Colon (tissue), 2 donors: ENCODE measurements around the gene MYOM3.

ENCODE experiments used
- FAIRE-seq: peaks from 2 replicates; lab custom pipeline; 2012; peaks lifted over from hg19 to GRCh38; lab: Jason Lieb, UNC
- donor health status: control.
- donor health status: control.

MYOM3 gene

DNA sequence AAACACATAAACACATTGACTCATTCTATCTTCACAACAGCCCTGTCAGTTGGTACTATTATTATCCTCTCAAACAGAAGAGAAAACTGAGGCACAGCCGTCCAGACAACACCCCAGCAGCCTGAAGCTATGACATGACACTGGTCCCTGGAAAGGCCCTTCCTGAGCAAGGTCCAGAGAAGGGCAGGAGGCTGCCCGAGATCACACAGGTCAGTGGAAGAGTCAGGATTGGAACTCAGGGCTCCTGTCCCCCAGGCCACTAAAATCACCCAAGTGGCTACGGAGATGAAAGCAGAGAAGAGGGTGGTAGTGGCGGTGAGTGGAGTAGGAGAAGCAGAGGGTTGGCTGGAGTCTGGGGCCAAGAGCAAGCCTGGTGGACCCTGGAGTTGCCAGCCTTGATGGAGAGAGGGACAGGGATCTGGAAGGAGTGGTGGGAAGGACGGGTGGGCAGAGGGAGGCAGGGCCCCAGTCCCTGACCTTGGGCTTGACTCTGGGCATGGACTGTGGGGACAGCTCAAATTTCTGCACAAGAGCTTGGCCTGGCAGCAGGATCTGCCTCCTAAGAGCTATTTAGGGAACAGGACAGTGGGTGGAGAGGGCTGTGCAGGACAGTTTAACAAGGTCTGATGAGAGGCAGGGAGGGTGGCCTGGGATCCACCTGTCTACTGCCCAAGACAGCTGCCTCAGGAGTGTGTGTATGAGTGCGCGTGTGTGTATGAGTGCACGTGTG, 15.8 kb downstream of the MYOM3 start:
- FAIRE-seq: no peak

DNA sequence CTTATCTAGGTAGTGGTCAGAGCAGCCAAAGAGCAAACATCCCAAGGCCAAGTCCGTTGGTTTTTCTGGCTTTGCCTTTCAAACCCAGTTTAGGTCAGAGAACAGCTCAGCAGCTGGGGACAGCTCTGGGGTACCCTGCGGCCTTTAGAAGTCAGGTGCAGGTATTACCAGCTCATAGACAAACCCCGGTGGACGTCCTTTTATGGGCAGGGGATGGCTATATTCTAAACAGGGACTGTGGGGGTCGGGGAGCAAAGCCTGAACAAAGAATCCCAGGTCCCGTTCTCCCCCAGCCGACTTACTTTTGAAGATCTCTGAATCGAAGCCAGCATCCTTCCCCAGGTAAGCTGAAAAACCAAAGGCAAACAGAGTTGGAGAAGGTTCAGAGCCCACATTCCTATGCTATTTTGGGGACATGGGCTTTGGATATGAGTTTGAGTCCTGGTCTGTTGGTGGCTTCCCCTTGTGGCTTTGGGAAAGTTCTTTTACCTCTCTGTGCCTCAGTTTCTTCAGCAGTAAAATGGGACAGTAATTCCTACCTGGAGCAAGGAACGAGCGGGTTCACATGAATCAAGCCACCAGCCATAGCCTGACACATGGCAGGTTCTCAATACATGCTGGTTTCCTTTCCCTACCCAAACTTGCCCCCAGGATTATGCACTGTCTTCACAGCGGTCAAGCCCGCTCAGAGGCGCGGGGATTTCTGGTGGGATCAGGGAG, 16.6 kb downstream of the MYOM3 start:
- no peak for FAIRE-seq

DNA sequence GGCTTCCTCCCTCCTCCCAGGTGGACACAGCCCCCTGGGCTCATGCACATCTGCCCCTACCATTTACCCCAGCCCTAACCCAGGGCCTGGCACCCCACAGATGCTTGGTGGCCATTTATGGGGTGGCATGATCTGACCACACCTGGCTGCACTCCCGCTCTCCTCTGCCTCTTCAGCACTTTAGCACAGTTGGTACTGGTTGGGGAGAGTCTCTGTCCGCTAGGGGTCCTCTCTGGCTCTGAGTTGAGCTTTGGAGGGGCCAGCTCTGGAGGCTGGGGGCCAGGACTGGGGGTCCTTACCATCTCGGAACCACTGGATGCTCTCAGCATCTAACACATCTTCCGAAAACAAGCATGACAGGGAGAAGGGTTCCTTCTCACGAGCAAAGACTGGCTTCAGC, 17.4 kb downstream of the MYOM3 start:
- FAIRE-seq: no peak

DNA sequence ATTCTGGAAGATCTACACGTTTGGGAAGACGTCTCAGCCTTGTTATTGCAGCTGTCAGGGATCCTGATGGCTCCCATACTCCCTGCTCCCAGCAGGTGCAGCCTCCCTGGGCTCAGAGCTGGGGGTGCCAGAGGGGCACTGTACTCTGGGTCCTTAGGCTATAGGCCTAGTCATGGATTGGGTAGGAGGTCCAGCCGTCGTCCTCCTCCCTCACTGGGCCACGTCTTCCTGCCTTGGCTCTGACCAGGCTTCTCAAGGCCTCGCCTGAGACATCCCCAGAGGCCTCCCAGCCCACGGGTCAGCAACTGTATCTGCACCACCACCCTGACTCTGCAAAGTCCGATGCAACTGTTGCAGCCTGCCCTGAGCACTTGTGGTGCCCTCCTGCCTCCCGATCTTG, 18.2 kb downstream of the MYOM3 start:
- no peak for FAIRE-seq

DNA sequence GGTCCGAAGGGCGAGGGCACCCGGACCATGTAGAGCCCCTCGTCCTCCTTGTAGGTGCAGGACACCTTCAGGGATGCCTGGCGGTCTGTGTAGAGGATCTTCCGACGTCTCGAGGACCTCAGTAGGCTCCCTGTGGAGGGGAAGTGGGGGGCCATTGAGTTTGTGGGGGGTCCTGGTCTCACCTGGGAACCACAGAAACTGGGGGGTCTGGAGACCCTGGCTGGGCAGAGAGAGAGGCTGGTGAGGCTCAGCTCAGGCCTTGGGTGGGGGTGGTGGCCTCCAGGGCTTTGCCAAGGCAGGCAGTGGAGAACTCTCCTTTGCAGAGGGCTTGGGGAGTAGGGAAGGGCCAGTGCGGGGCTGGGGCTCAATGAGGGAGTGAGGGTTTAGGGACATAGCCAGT, 19.0 kb downstream of the MYOM3 start:
- FAIRE-seq: no peak

DNA sequence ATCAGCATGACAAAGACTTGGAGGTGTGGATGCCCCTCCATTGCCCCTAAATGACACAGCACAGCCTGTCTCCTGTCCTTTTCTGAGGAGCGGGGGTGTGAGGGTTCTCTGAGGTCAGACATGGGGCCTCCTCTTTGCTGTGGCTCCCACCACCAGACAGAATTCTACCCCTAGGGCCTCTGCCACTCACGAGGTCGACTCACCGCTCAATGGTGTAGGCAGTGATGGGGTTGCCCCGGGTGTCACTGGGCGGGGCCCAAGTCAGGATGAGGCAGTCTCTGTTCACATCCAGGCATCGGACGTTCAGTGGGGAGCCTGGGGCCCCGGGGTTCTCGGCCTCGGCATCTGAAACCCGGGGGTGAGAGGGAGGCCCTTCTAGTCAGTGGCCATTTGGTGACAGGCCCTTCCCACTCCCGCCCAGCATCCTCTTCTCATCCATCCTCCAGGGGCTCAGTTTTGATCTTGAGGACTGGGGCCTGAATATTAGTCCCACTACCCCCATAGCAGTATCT, 19.9 kb downstream of the MYOM3 start:
- no peak for FAIRE-seq

DNA sequence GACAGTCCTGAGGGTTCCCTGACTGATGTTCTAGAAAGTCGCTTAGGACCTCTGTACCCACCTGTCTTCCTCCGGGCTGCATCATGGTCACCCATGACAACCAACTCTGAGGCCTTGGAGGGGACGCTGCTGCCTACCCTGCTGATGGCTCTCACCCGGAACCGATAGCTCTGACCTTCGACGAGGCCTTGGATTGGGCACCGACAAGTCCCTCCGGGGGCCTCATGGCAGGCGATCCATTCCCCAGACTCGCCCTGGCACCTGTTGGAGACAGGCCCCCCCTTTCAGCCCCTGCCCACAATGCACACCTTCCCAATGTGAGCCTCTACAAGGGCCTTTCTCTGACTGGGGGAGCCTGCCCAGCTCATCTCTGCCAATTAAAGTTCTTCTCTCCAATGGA, 21.2 kb downstream of the MYOM3 start:
- FAIRE-seq: no peak

DNA sequence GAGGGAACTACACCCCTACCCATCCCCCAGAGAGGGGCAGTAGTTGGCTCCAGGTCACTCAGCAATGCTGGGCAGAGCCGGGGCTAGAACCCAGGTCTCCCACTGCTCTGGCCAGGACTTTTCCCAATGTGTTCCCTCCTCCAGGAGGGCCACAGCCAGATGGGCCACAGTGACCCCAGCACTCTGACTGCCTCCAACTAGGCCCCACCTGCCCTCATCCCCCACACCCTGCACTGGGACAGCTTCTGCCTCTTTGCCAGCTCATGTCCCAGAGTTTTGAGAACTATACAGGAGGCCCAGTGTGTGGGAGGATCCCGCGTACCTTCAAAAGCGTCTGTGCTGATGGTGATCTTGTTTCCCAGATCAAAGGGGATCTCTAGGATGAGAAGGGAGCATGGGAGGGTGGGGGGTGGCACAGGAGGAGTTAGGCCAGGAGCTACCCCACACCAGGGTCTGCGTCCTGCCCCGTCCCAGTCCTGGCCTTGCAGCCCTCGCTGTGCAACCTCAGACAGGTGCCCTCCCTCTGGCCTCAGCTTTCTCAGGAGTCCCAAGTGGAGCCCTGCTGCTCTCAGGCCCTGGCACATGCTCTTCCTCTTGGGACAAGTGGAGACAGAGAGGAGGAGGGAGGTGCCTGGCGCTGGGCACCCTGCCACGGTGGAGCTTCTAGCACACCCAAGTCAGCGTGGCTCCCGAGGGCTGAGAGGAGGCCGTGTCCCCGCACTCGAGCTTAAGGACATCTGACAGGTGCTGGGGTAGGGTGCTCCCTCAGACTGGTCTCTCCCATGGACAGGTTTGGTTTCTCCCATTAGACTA, 22.0 kb downstream of the MYOM3 start:
- FAIRE-seq: no peak

DNA sequence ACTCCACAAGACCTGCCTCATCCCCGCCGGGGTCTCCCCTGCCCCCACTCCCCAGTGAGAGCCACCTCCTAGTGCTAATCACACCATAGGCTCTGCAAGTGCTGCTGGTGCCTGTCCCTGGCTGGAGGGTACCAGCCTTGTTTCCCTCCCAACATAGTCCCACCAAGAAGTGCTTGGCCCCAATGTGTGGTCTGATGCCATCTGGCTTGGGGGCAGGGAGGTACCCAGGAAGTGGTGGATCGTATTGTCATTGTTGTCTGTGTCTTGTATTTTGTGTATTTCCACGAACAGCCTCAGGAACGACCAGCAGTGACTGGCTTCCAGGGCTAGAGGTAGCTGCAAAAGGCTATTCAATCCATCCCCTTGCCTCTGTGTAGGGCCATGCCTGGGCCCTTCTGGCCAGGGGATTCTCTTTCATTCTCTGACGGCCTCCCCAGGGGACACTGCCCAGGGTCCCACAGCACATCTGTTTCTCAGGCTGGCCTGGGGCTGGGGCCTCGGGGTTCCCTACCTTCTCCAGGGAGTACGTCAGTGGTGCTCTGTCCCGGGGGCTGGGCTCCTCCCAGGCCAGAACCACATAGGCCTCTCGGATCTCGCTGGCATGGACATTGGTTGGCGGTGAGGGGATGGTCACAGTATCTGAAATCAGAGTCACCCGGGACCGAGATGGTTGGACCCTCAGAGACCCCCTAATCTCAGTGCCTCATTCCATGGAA, 22.8 kb downstream of the MYOM3 start:
- FAIRE-seq: no peak

DNA sequence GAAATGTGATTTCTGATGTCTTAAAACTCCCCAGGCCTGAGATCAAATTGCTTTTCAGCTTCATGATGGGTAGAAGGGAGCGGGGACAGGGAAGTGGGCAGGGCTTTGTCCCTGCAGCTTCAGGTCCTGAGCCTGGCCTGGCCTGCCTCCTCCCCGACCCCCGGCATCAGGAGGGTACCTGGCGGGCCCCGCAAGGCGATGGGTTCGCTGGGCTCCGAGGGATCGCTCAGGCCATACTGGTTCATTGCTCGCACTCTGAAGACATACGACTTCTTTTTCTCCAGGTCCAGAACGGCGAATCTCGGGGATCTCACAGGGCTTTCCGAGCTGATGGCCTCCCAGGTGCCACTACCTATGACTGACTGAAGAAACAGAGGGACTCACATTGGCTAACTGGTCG, 25.5 kb downstream of the MYOM3 start:
- no peak for FAIRE-seq

DNA sequence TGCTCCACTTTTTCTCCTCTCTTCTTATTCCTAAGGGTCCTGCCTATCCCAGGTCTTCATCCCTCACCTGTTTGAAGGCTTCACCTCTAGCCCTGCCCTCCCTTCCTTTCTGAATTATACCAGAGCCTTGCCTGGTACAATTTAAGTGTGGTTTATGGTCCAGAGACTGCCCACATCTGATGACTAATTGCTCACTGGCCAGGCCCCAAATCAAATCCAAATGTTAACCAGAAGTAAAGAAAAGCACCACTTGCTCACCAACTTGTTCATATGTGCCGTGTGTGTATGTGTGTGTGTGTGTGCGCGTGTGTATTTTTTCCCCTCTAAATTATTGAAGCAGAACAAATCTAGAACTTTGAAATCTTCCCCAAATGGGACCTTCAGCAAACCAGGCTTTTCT, 26.4 kb downstream of the MYOM3 start:
- no peak for FAIRE-seq

DNA sequence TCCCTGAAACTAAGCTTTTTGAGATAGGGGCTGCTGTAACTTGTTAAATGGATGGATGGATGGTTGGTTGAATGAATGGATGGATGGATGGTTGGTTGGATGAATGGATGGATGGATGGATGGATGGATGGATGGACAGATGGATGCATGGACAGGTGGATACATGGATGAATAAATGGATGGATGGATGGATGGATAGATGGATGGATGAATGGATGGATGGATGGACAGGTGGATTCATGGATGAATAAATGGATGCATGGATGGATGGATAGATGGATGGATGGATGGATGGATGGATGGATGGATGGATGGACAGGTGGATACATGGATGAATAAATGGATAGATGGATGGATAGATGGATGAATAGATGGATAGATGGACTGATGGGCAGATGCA, 26.9 kb downstream of the MYOM3 start:
- no peak for FAIRE-seq

DNA sequence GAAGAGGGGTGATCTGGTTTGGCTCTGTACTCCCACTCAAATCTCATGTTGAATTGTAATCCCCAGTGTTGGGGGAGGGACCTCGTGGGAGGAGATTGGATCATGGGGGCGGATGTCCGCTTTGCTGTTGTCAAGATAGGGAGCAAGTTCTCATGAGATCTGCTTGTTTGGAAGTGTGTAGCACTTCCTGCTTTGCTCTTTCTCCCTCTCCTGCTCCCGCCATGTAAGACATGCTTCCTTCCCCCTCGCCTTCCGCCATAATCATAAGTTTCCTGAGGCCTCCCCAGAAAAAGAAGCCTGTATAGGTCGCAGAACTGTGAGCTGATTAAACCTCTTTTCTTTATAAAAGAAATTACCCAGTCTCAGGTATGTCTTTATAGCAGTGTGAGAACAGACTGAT, 27.9 kb downstream of the MYOM3 start:
- FAIRE-seq: no peak

DNA sequence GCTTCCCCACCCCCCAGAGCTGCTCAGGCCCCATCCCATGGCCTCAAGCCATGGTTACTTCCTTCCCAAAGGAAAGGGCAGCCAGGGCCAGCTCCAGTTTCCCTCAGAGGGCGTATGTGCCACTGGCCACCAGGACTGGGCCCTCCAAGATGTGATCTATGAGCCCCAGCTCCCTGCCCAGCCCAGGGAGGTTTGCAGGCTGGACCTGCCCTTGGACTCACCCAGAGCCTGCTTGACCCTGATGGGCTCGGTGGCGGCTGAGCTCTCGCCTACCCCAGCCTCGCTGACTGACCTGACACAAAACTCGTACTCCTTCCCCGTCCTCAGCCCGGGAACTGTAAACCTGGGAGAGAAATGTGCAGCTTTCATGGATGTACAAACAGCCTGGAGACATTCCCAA, 29.6 kb downstream of the MYOM3 start:
- no peak for FAIRE-seq

DNA sequence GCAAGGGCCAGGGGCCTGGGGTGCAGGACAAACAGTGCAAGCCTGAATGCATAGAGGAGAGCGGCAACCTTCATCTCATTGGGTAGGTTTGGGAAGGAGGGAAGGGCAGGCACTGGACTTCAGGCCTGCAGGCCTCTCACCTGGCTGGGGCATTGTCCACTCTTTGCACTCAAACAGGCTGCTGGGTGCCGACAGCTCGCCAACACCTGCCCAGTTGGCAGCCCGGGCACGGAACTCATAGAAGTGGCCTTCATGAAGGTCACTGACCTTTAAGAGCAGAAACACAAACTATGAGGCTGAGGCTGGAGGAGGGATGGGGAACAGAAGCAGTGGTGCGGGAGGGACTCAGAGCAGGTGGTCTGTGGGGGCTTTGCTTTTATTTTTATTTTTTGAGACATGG, 30.7 kb downstream of the MYOM3 start:
- FAIRE-seq: no peak

DNA sequence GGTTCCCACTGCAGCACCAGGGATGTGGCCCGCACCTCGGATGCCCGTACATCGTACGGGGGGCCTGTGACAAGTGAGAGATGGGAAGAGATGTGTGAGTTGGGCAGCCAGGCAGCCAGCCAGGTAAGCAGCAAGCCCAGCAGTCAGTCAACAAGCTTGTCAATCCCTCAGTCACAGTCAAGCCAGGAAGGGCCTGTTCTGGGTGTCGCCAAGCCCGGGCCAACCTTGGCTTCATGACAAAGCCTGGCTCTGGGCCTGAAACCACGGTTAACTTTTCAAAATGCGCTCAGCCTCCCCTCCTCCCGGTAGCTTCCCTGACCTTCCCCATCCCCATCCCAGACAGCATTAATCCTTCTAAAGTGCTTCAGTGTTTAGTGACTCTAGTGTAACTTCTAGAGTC, 31.8 kb downstream of the MYOM3 start:
- FAIRE-seq: no peak

DNA sequence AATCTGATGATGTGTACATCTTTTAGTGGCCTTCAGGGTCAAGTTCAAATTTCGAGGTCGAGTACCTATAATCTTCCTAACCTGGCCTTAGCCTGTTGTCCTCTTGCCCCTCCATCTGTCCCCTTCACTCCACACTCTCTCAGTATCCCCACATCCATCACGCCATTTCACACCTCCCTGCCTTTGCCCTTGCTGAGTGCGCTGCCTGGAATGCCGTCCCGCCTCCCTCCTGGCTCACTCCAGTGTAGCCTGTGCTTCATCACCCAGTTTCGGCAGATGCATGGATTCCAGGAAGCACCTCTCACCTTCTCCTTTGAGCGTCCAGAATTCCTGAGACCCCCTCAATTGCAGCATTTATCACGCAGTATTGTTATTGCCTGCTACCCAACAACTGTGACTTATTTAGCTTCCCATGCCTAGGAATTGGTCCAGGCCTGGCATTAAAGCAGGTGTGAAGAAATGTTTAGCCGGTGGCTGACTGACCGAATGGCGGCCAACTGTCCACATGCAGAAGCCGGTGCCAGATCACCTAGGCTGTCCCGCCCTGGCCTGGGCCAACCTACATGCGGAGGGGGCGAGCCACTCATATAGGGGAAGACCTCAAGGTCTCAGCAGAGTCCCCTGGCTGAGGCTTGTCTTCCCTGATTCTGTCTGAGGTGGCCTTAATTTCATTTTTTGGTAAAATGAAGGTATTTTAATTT, 34.5 kb downstream of the MYOM3 start:
- no peak for FAIRE-seq

DNA sequence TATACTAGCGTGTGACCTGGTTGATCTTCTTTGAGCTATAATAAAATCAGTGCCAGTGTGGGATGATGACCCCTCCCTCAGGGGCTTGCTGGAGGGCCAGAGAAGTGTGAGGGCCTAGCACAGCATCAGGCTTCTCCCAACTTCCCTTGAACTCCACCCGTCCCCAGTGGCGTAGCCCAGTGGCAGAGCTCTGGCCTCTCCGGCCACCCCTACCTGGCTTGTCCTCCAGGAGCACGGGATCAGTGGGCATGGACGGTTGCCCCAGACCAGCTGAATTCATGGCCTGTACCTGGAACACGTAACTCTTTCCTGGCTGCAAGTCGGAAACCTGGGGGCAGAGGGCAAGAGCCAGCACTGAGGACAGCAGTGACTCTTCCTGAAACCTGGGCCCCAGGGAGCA, 36.0 kb downstream of the MYOM3 start:
- FAIRE-seq: no peak

DNA sequence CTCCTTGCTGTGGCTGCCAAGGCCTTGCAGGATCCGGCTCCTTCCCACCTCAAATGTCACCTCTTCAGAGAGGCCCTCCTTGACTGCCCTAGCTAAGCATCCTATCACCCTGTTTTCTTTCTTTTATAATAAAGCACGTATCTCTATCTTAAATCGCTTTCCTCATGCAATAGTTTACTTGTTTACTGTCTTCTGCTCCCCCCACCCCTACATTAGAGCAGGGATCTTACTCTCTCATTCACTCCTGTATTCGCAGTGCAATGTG, 36.4 kb downstream of the MYOM3 start:
- no peak for FAIRE-seq

DNA sequence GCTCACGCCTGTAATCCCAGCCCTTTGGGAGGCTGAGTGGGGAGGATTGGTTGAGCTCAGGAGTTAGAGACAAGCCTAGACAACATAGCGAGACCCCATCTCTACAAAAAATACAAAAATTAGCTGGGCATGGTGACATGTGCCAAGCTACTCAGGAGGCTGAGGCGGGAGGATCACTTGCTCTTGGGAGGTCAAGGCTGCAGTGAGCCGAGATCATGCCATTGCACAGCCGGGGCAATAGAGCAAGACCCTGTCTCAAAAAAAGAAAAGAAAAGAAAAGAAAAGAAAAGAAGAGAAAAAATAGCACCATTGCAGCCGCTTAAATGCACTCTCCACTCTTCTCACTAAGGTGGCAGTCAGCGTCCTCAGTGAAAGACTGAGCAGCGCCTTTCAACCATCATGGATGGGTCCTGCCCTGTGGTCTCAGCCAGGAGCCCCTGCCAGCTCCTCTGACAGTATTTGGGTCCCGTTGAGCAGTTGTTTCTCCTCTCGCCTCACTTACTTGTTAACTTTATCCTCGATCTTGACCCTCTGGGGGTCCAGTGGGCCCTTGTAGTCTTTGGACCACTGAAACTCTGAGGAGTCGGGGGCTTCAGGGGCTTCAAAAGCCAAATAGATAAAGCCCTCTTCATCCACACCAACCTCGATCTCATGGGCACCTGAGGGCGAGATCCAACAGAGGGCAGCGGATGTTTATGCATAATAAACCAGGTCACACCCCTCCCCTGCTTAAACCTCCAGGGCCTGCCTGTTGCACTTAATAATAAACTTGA, 36.9 kb downstream of the MYOM3 start:
- FAIRE-seq: no peak

DNA sequence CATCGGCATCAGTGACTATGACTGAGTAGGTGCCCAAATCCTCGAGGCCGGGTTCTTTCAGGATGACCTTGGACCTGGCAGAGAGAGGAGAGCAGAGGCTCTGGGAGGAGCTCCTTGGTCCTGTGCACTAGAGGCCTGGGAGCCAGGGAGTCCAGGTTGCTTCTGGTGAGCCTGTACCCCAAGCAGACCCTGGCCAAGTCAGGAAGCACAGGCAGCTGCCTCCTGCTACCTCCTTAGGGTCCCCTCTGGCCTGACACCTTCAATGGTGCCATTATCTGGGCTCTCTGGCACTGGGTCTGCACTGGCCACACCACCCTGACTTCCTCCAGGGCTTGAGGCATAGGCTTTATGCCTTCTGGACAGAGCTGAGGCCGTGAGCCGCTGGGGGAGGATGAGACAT, 37.7 kb downstream of the MYOM3 start:
- no peak for FAIRE-seq
